Adrenal gland (tissue), 5 donors: ENCODE results near the gene PPP3CA.

ENCODE experiments used
- CTCF ChIP-seq, 6 experiments: fragments of 450-650 bp in 4 of 6; fragments of 200-600 bp in 2 of 6; sonication (generic) in 1 of 6; IDR thresholded peaks; 1 replicate in 5 of 6; 2 replicates in 1 of 6; pipeline versions ENCODE4 v1.5.1 to v1.8.0; 2016 to 2021; ENCODE audit warnings: antibody characterized with exemption in 6 of 6, mild to moderate bottlenecking in 2 of 6, moderate library complexity in 1 of 6
- POLR2A ChIP-seq, 2 donors: fragments of 450-650 bp; IDR thresholded peaks; one replicate each; pipeline ENCODE4 v1.6.1; 2017; ENCODE audit warnings: antibody characterized with exemption in 2 of 2, mild to moderate bottlenecking in 2 of 2, moderate library complexity in 1 of 2
- donor health status: DM: no; HTN: no; CAD: no.

GRCh38 chr4:101009471-101009870 is 337.9 kb downstream of the PPP3CA start:
- TF ChIP-seq CTCF (IDR thresholded peaks at IDR 0.05) (no peak), POLR2A (IDR thresholded peaks at IDR 0.05) (no peak)
